ENCODE results near the gene RASGRP2.

RASGRP2 gene

GRCh38 chr11:64755681-64756361, 11.9 kb upstream of the RASGRP2 start:
- DNase-seq (ENCODE audit: low spot score) = no peak

DNA sequence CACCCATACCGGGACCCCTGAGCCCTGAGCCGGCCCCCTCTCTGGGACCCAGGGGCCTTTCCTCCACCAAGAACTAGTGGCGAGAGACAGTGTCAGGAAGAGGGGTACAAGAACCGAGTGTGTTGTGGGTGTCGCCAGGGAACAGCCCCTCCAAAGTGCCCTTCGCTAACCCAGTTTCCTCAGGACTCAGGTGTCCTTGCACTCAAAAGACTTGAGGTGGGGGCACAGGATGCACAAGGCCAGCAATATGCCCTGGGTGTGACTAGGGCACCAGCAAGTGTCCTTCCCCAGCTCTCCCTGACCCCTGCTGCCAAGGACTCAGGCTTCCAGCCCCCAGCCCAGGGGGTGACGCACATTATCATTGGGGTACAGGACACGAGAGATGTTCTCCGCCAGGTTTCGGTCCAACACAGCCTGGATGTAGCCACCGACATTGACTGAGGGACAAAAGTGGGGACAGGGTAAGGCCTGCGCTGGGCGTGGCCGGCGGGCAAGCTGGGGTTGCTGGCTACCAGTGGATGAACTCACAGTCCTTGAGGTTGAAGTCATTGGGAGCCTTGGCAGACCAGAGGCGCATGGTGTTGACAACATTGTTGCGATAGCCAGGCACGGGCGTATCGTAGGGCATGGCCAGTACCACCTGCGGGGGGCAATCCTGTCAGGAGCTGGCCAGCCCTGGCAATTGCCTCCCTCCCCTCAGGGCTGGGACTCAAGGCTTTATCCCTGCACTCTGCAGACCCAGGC, 11.1 kb upstream of the RASGRP2 start:
- no peak for DNase-seq (ENCODE audit: low spot score)

- no peak for DNase-seq (ENCODE audit: low spot score)
These were observed 10.4 kb upstream of the RASGRP2 start for GRCh38 chr11:64754124-64754918.

GRCh38 chr11:64753380-64754123, 9.6 kb upstream of the RASGRP2 start:
- DNase-seq (ENCODE audit: low spot score) = no peak

- DNase-seq (ENCODE audit: low spot score) = no peak
These were observed 9.1 kb upstream of the RASGRP2 start for GRCh38 chr11:64753019-64753379.

DNA sequence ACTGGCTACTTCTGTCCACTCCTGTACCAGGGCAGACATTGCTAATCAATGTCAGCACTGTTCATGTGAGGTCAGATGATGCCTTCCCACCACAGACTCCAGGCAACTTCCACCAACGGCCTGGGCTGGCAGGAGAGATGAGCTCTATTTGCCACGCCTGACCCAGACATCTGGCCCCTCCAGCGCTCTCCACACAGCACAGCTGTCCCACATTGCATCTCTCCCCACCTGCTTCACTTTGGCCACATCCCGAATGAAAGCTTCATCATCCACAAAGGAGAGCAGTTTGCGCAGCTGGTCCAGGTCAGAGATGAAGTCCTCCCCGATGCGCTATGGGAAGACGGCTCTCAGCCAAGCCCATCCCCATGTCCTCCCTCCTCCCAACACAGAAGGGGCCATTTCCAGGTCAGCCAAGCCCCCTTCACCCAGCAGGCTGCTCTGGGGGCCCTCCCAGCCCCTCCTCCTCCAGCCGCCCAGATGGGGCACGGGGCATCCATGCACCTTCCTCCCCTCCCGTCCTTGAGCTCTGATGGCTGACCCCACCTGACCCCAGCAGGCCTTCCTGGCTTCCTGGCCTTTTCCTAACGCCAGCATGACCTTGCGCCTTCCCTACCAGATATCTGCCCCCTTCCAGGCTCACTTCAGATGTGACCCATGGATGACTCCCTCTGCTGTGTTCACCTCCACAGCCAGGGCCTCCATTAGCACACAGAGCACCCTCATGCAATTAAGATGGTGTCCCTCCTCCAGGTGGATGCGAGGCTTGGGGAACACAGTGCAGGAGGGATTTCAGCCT, 8.4 kb upstream of the RASGRP2 start:
- no peak for DNase-seq (ENCODE audit: low spot score)

- DNase-seq (ENCODE audit: low spot score) = no peak
These were observed 7.6 kb upstream of the RASGRP2 start for GRCh38 chr11:64751580-64751979.

DNA sequence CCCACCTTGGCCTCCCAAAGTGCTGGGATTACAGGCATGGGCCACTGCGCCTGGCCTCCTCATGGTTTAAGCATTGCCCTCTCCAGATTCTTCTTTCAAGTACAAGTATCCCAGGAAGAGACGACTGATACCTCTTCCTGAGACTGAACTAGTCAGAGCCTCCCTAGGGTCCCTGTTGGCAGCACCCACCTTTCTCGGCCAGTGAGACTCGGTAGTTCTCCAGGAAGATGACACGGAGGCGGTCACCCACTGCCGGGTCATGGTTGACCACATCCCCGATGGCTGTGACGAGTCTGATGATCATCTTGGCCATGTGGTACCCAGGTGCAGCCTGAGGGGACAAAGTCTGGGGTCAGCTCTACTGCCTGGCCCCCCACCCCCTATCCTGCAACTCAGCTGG, 7.2 kb upstream of the RASGRP2 start:
- no peak for DNase-seq (ENCODE audit: low spot score)

GRCh38 chr11:64750361-64751054, 6.6 kb upstream of the RASGRP2 start:
- DNase-seq (ENCODE audit: low spot score) = no peak

- peak; percentile 60 for DNase-seq (ENCODE audit: low spot score)
These were observed 4.2 kb upstream of the RASGRP2 start for GRCh38 chr11:64747961-64748665.

- no peak for DNase-seq (ENCODE audit: low spot score)
These were observed 2.5 kb upstream of the RASGRP2 start for GRCh38 chr11:64746486-64746885.

GRCh38 chr11:64745521-64746328, 1.8 kb upstream of the RASGRP2 start:
- peak; percentile 74 for DNase-seq (ENCODE audit: low spot score)

DNA sequence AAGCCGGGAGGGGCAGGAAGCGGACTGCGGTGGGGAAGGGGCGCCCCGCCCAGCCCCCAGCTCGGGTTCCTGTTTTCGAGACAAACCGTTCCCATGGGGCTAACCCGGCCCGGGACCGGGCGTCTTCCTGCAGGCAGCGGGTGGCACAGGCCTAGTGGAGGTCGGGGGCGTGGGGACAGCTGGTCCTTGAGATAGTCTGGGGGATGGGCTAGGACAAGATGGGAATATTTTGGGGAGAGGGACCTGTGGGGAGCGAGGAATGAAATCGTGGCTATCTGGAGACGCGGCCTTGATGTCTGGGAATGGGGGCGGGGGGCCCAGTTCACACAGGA, 1.2 kb upstream of the RASGRP2 start:
- no peak for DNase-seq (ENCODE audit: low spot score)

DNA sequence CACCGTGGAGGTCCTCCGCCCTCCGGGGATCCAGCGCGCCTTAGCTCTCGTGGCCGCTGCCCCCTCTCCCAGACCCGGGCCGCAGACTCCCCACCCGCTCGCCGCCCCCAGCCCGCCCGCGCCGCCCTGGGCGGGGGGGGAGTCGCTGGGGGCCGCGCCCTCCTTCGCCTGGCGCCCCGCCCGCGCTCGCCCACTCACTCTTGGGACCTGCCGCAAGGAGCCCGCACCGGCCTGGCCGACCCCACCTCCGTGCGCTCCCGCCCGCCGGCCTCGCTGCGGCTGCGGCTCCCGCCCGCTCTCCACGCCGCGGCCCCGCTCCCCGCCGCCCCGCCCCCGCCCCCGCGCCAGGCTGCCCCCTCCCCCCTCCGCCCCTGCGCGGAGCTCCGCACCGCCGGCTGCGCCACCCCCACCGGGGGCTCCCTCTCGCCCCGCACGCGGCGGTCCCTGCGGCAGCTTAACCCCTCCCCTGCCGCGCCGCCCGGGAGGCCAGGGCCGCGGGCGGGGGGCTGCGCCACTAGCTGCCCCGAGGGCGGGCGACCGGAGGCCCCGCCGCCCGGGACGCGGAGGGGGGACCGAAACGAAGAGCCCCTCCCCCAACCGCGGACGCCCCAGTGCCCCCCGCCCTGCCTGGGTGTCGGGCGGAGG, 724 bp upstream of the RASGRP2 start:
- DNase-seq (ENCODE audit: low spot score) = no peak

GRCh38 chr11:64742889-64743590, 902 bp downstream of the RASGRP2 start:
- DNase-seq (ENCODE audit: low spot score) = peak; percentile 90

GRCh38 chr11:64742087-64742888, 1.7 kb downstream of the RASGRP2 start:
- DNase-seq (ENCODE audit: low spot score) = peak; percentile 39

DNA sequence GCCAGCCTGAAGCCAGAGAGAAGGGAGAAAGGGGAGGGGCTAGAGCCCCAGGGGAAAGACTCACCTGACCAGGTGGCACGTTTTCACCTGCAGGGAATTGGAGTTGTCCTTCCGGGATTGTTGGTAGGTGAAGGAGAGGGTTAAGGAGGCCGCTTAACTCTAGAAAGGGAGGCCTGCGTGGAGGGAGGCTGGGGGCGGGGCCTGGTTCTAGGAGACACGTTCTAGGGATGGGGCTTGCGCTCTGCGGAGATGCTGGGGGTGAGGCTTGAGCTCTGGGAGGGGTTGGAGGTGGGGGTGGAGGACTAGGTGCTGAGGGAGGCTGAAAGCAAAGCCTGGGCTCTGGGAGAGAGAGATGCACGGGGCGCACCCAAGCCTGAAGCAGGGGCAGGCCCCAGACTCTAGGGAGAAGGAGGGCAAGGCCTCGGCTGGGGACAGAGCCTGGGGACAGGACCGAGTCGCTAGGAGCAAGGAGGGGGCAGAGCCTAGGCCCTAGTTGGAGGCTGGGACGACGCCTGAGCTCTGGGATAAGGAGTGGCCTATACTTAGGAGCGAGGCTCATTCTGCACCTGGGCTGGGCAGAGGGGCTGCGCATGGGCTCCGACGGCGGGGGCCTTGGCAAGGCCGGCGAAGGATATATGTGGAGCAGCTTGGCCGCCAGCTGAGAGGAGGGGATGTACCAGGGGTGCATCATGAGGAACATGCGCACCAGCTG, 2.4 kb downstream of the RASGRP2 start:
- DNase-seq (ENCODE audit: low spot score) = no peak
